Subcutaneous abdominal adipose tissue (tissue), 5 donors: ENCODE measurements around the gene ADAMTS16.

Experiments used
- H3K27ac ChIP-seq: one replicate; pipeline ENCODE4 v1.7.0; 2013; ENCODE audit warnings: low read depth, mild to moderate bottlenecking, inconsistent platforms, low read length, moderate library complexity
- H3K27me3 ChIP-seq, 5 donors: one replicate each; pipeline ENCODE4 v1.7.0; 2013; ENCODE audit warnings: low read length in 5 of 5, inconsistent platforms in 1 of 5; ENCODE audit not compliant: control insufficient read depth in 5 of 5, insufficient read depth in 4 of 5
- H3K36me3 ChIP-seq, 5 donors: one replicate each; pipeline ENCODE4 v1.7.0; 2013; ENCODE audit warnings: low read length in 5 of 5; ENCODE audit not compliant: control insufficient read depth in 5 of 5, insufficient read depth in 5 of 5
- H3K4me1 ChIP-seq, 5 donors: one replicate each; pipeline ENCODE4 v1.7.0; 2013; ENCODE audit warnings: low read length in 5 of 5, mild to moderate bottlenecking in 3 of 5, moderate library complexity in 1 of 5; ENCODE audit not compliant: control insufficient read depth in 5 of 5, insufficient read depth in 5 of 5
- H3K4me3 ChIP-seq, 5 donors: one replicate each; pipeline ENCODE4 v1.7.0; 2013; ENCODE audit warnings: low read length in 5 of 5, low read depth in 1 of 5
- H3K9ac ChIP-seq, 5 donors: one replicate each; pipeline ENCODE4 v1.7.0; 2013; ENCODE audit warnings: low read length in 5 of 5, mild to moderate bottlenecking in 4 of 5, moderate library complexity in 3 of 5
- H3K9me3 ChIP-seq, 5 donors: one replicate each; pipeline ENCODE4 v1.7.0; 2013; ENCODE audit warnings: low read length in 5 of 5; ENCODE audit not compliant: control insufficient read depth in 5 of 5
- donor health status: healthy.
- donor health status: healthy.
- donor health status: healthy.
- donor health status: healthy.
- donor health status: healthy.

ADAMTS16 gene

DNA sequence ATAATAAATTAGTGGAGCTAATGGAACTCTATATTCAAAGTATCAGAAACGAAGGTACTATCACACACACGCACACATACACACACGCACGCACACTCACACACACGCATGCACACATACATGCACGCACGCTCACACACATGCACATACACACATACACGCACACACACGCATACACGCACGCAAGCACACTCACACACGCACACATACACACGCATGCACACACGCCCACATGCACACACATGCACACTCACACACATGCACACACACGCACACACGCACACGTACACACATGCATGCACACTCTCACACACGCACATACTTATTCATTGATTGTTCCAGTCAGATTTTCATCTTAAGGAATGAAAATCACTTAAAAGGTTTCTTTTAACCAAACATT is 212.5 kb downstream of the ADAMTS16 start:
- H3K27me3 ChIP-seq: no peaks in the 10 kb centered on the region
- no peak overlapping the region for H3K9ac ChIP-seq
- no peak overlapping the region for H3K27ac ChIP-seq
- H3K36me3 ChIP-seq: no peaks in the 10 kb centered on the region
- H3K4me1 ChIP-seq: peaks cover 0 to 3% (median 0%) of the 10 kb centered on the region in 5 donors
- H3K9me3 ChIP-seq: no peaks in the 10 kb centered on the region
- H3K4me3 ChIP-seq: no peak overlapping the region

DNA sequence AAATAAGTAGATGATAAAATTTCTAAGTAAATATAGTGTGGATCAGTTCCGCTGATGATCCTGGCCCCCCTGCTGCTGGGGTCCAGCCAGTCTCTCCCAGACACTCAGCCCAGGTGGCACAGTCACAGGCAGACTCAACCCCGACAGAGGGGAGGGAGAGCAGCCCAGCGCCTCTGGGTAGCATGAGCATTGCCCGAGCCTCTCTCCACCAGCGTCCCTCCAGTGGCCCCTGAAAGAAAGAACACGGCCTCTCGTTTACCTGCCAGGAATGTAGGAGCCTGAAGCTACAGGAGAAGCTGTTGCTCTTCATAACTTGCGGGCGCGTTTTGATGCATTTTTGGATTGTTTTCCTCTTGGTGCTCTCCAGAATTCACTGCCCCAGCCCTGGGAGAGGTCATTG is 213.6 kb downstream of the ADAMTS16 start:
- H3K4me3 ChIP-seq: no peak overlapping the region
- no peak overlapping the region for H3K9ac ChIP-seq
- H3K27ac ChIP-seq: no peak overlapping the region
- no peaks in the 10 kb centered on the region for H3K4me1 ChIP-seq
- no peaks in the 10 kb centered on the region for H3K27me3 ChIP-seq
- H3K36me3 ChIP-seq: no peaks in the 10 kb centered on the region
- H3K9me3 ChIP-seq: no peaks in the 10 kb centered on the region

DNA sequence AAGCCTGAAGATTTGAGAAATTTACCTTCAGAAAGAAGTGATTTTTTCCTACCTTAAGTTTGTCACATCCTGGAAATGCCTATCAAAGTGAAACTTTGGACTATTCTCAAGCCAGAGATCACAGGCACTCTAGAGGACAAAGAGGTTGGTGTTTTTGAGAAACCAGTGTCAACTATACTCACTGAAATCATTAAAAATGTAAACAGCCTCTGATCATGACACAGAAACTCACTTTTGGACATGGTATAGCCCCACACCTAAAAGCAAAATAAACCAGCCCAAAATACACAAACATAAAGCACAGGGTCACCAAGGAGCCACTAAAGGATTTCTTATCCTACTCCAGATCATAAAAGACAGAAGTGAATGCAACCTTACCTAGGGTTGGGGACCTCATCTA is 216.6 kb downstream of the ADAMTS16 start:
- Histone ChIP-seq H3K9me3 (no peaks in the 10 kb centered on the region), H3K36me3 (no peaks in the 10 kb centered on the region), H3K27ac (no peak overlapping the region), H3K4me3 (no peak overlapping the region), H3K4me1 (peaks cover 0 to 10% (median 0%) of the 10 kb centered on the region in 5 donors), H3K27me3 (no peaks in the 10 kb centered on the region), H3K9ac (no peak overlapping the region)

DNA sequence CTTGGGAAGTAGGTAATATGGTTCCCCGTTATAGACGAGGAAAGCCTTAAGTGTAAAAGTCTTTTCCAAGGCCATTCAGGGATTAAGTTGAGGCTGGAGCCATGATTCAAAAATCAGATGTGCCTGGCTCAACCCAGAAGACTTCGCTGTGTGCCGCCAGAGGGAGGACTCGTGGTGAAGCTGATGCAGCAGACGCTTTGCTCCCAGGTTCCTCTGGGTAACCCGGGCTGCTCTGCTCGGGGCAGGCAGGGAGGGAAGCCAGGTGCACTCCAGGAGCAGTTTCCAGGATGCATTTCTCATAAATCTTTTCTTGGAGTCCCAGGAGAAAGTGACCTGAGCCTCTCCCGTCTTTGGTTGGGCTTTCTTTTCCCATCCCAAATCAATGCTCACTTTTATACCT is 219.5 kb downstream of the ADAMTS16 start:
- Histone ChIP-seq H3K4me3 (no peak overlapping the region), H3K27me3 (no peaks in the 10 kb centered on the region), H3K9me3 (no peaks in the 10 kb centered on the region), H3K36me3 (no peaks in the 10 kb centered on the region), H3K27ac (no peak overlapping the region), H3K9ac (no peak overlapping the region), H3K4me1 (peaks cover 0 to 10% (median 0%) of the 10 kb centered on the region in 5 donors)

DNA sequence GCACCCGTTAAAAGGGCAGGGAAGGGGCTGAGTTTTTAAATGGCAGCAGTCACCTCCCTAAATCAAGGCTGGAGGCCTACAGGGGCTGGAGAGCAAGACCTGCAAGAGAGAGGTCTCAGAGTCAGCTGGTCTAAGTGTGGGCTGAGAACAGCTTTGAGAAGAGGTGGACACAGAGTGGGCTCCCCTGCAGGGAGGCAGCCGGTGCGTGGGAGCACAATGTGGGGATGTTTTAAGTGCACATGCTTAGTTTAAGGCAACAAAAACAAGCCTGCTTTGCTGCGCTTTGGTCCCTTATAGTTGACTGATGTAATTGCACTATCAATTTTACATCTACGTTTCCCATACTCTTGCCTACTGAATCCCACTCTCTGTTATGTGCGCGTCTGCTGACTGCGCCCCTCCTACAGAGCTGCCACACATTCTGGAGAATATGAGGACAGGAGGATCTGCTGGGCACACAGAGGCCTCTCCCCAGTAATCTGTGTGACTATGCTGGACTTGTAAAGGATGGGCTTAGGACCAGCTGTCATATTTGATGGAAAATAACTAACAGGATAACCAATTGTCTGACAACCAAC is 220.3 kb downstream of the ADAMTS16 start:
- Histone ChIP-seq H3K9me3 (no peaks in the 10 kb centered on the region), H3K27me3 (no peaks in the 10 kb centered on the region), H3K9ac (no peak overlapping the region), H3K4me3 (no peak overlapping the region), H3K4me1 (peaks cover 0 to 10% (median 0%) of the 10 kb centered on the region in 5 donors), H3K36me3 (no peaks in the 10 kb centered on the region), H3K27ac (no peak overlapping the region)

DNA sequence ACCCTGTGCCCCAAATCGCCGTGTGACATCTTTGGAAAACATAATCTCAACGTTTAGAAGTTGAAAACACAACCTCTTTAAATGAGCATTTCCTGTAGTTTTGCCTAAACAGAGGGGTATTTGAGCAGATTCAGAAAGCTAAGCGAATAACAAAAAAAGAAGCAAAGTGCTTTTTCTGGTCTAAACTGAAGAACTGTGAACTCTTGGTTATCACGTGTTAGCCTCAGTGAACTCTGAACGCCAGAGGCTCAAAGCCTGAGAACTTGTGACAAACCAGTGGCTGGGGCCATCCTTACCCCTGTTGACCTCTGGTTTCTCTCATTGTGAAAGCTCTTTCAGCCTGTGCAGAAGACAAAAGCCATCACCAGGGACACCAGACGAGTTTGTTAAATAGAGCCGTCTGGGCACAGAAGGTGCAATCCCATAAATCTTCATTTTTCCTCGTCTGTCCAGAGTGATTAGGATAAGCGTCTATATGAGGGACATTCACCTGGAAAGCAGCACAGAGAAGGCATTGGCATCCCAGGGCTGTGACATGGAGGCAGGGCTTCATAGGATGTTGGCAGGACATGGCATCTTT is 220.9 kb downstream of the ADAMTS16 start:
- H3K4me1 ChIP-seq: peaks cover 0 to 10% (median 0%) of the 10 kb centered on the region in 5 donors
- H3K27ac ChIP-seq: no peak overlapping the region
- no peak overlapping the region for H3K9ac ChIP-seq
- H3K36me3 ChIP-seq: no peaks in the 10 kb centered on the region
- H3K9me3 ChIP-seq: no peaks in the 10 kb centered on the region
- H3K27me3 ChIP-seq: no peaks in the 10 kb centered on the region
- H3K4me3 ChIP-seq: no peak overlapping the region

DNA sequence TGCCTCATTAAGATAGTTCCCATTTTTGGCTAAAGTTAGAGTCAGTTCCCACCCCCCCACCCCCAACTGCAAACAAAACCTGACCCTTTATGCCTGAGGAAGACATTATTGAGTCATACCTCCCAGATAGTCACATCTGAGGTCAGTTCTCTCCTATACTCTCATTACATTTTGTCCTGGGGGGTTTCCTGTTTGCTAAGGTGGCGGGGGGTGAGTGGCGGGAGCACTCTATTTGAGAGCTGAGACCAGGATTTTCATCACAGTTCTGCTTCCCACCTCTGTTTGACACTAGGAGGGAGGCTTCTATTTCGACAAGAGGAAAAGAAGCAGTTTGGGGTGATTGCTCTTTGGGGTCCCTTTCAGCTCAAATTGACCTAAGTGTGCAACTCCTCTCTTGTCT is 222.9 kb downstream of the ADAMTS16 start:
- H3K9ac ChIP-seq: no peak overlapping the region
- H3K27ac ChIP-seq: no peak overlapping the region
- H3K4me3 ChIP-seq: no peak overlapping the region
- H3K9me3 ChIP-seq: no peaks in the 10 kb centered on the region
- no peaks in the 10 kb centered on the region for H3K36me3 ChIP-seq
- H3K27me3 ChIP-seq: no peaks in the 10 kb centered on the region
- peaks cover 0 to 11% (median 4%) of the 10 kb centered on the region in 5 donors for H3K4me1 ChIP-seq

DNA sequence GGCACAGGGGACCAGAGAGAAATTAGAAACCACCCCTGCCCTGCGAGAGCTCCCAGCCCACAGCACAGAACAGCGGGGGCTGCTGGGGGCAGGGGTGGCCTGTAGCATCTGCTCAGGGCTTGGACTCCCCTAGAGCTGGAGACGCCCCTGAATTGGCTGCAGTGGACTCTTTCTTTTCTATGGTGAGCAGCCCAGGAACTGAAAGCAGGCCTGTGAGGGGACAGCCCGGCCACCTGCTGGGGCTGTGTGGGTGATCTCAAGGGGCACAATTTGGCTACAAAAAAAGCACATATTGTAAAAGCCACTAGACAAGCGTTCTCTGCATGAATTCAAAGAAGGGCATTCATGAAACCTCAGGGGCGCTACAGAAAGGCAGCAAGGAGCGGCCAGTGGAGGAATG is 224.8 kb downstream of the ADAMTS16 start:
- H3K27me3 ChIP-seq: no peaks in the 10 kb centered on the region
- no peaks in the 10 kb centered on the region for H3K36me3 ChIP-seq
- no peak overlapping the region for H3K4me3 ChIP-seq
- no peak overlapping the region for H3K27ac ChIP-seq
- H3K9ac ChIP-seq: no peak overlapping the region
- H3K9me3 ChIP-seq: no peaks in the 10 kb centered on the region
- peaks cover 0 to 29% (median 22%) of the 10 kb centered on the region in 5 donors for H3K4me1 ChIP-seq

DNA sequence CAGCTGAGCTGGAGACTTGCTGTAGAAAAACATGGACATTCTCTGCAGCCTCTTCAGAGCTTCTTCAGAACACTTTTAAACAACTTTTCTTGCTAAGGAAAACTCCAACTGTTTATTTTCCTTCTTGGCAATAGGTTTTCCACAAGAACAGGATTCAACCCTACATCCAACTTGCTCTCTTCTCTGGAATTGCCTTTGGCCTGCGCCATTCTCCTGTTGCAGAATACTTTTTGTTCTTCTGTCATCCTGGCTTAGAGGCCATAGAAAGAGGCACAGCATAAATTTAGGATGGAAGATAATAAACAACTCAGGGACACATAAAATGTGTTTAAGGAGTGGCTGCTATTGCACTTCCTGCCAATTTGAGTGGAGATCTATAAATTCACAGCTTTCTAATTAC is 227.6 kb downstream of the ADAMTS16 start:
- Histone ChIP-seq H3K4me3 (no peak overlapping the region), H3K36me3 (no peaks in the 10 kb centered on the region), H3K9ac (no peak overlapping the region), H3K4me1 (peaks cover 2 to 35% (median 29%) of the 10 kb centered on the region in 5 donors), H3K9me3 (no peaks in the 10 kb centered on the region), H3K27ac (no peak overlapping the region), H3K27me3 (no peaks in the 10 kb centered on the region)

DNA sequence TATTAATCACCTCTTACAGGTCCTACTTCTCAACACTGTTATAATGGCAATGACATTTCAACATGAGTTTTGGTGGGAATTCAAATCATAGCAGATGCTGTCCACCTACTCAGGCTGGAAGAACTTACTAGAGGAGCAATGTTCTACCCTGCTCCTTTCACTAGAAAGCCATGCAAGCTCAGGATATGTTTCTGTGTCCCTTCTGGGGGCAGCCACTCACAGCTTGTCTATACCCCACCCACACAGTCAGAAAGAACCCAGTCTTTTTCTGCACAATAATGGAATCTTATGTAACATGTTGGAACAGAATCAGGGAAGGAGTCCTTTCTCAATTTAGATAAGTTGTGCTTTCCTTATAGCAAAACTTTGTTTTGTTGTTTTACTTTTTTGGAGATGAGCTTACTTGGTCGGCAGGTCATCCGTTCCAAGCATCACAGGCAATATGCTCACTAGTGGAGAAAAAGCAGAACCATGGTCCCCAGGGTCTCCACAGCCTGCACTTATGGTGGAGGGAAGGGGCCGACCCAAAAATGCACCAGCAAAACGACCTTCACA is 229.0 kb downstream of the ADAMTS16 start:
- H3K27ac ChIP-seq: no peak overlapping the region
- no peaks in the 10 kb centered on the region for H3K27me3 ChIP-seq
- H3K4me1 ChIP-seq: peaks cover 3 to 48% (median 36%) of the 10 kb centered on the region in 5 donors
- H3K36me3 ChIP-seq: no peaks in the 10 kb centered on the region
- no peak overlapping the region for H3K4me3 ChIP-seq
- no peak overlapping the region for H3K9ac ChIP-seq
- no peaks in the 10 kb centered on the region for H3K9me3 ChIP-seq
